ENCODE measurements around the gene LRP11.

GRCh38 chr6:149856256-149856994 lies 7.7 kb downstream of the LRP11 start:
- TF ChIP-seq GABPA (IDR thresholded peaks at IDR 0.05; ENCODE audit: low read depth) (no peak), CTCF (IDR thresholded peaks at IDR 0.05; ENCODE audit: insufficient read depth, low read length) (no peak), SPI1 (IDR thresholded peaks at IDR 0.05; ENCODE audit: borderline replicate concordance, low read depth) (no peak), REST (IDR thresholded peaks at IDR 0.05; ENCODE audit: insufficient replicate concordance, low read depth) (no peak), POLR2AphosphoS5 (IDR thresholded peaks at IDR 0.05; ENCODE audit: low read depth) (no peak)

Measured in HL-60 (cell line).